ENCODE measurements around the gene GABRB1. TPM values are rescaled to one million over a fixed set of nuclear protein-coding genes. Genes with fewer than 3 reads are reported as not detected.

The GABRB1 gene
- total and polyA plus RNA-seq, 2 experiments from 2014 or later = 2.8 to 5.5 TPM

- no peaks in the 10 kb centered on the region for H3K27me3 ChIP-seq
- no peaks in the 10 kb centered on the region for H3K9me3 ChIP-seq (ENCODE audit: low read depth)
- H3K9me2 ChIP-seq (replicated peaks; ENCODE audit: insufficient read depth) = no peaks in the 10 kb centered on the region
- no peaks in the 10 kb centered on the region for H3K36me3 ChIP-seq (replicated peaks; ENCODE audit: insufficient read depth, low read depth)
- no peak overlapping the region for H2AFZ ChIP-seq
- no peak overlapping the region for H3K4me2 ChIP-seq
- DNase-seq (ENCODE audit: low spot score) = no peak
- no peak overlapping the region for H3K4me3 ChIP-seq
- no peaks in the 10 kb centered on the region for H3K4me1 ChIP-seq (ENCODE audit: insufficient read depth)
- no peaks in the 10 kb centered on the region for H3K79me2 ChIP-seq
- no peak for TF ChIP-seq CTCF (IDR thresholded peaks at IDR 0.05; ENCODE audit: poor library complexity)
- TF ChIP-seq EZH2phosphoT487 (IDR thresholded peaks at IDR 0.05; ENCODE audit: low read depth, severe bottlenecking, unreplicated experiment) = no peak
- no peak for TF ChIP-seq EZH2 (IDR thresholded peaks at IDR 0.05; ENCODE audit: borderline replicate concordance)
- H3K27ac ChIP-seq = no peak overlapping the region
- no peaks in the 10 kb centered on the region for H4K20me1 ChIP-seq (ENCODE audit: insufficient read depth, poor library complexity, severe bottlenecking)
These were observed 277.8 kb downstream of the GABRB1 start for GRCh38 chr4:47309165-47309564.

GRCh38 chr4:47312170-47312569, 280.8 kb downstream of the GABRB1 start:
- 77% methylated on average over 2 of the region's 2 CpGs for WGBS (ENCODE audit: low lambda C conversion rate, missing lambda C conversion rate)
- DNase-seq (ENCODE audit: low spot score) = no peak
- Histone ChIP-seq H3K79me2 (no peaks in the 10 kb centered on the region), H3K9me2 (replicated peaks; ENCODE audit: insufficient read depth) (no peaks in the 10 kb centered on the region), H3K4me3 (no peak overlapping the region), H3K9me3 (ENCODE audit: low read depth) (no peaks in the 10 kb centered on the region), H4K20me1 (ENCODE audit: insufficient read depth, poor library complexity, severe bottlenecking) (no peaks in the 10 kb centered on the region), H3K4me2 (no peak overlapping the region), H3K36me3 (replicated peaks; ENCODE audit: insufficient read depth, low read depth) (no peaks in the 10 kb centered on the region), H3K27me3 (no peaks in the 10 kb centered on the region), H3K4me1 (ENCODE audit: insufficient read depth) (no peaks in the 10 kb centered on the region), H3K27ac (no peak overlapping the region), H2AFZ (no peak overlapping the region)
- no peak for TF ChIP-seq EZH2phosphoT487 (IDR thresholded peaks at IDR 0.05; ENCODE audit: low read depth, severe bottlenecking, unreplicated experiment)
- TF ChIP-seq CTCF (IDR thresholded peaks at IDR 0.05; ENCODE audit: poor library complexity) = no peak
- TF ChIP-seq EZH2 (IDR thresholded peaks at IDR 0.05; ENCODE audit: borderline replicate concordance) = no peak

- Histone ChIP-seq H4K20me1 (ENCODE audit: insufficient read depth, poor library complexity, severe bottlenecking) (no peaks in the 10 kb centered on the region), H3K9me2 (replicated peaks; ENCODE audit: insufficient read depth) (no peaks in the 10 kb centered on the region), H3K79me2 (no peaks in the 10 kb centered on the region), H3K27ac (no peak overlapping the region), H3K4me2 (no peak overlapping the region), H3K4me1 (ENCODE audit: insufficient read depth) (no peaks in the 10 kb centered on the region), H3K4me3 (no peak overlapping the region), H3K36me3 (replicated peaks; ENCODE audit: insufficient read depth, low read depth) (no peaks in the 10 kb centered on the region), H3K27me3 (no peaks in the 10 kb centered on the region), H3K9me3 (ENCODE audit: low read depth) (no peaks in the 10 kb centered on the region), H2AFZ (no peak overlapping the region)
- DNase-seq (ENCODE audit: low spot score) = no peak
- TF ChIP-seq EZH2 (IDR thresholded peaks at IDR 0.05; ENCODE audit: borderline replicate concordance) (no peak), CTCF (IDR thresholded peaks at IDR 0.05; ENCODE audit: poor library complexity) (no peak), EZH2phosphoT487 (IDR thresholded peaks at IDR 0.05; ENCODE audit: low read depth, severe bottlenecking, unreplicated experiment) (no peak)
These were observed 282.0 kb downstream of the GABRB1 start for GRCh38 chr4:47313384-47313783.

GRCh38 chr4:47315346-47315745, 284.0 kb downstream of the GABRB1 start:
- Histone ChIP-seq H3K36me3 (replicated peaks; ENCODE audit: insufficient read depth, low read depth) (no peaks in the 10 kb centered on the region), H3K9me3 (ENCODE audit: low read depth) (no peaks in the 10 kb centered on the region), H4K20me1 (ENCODE audit: insufficient read depth, poor library complexity, severe bottlenecking) (no peaks in the 10 kb centered on the region), H3K27me3 (no peaks in the 10 kb centered on the region), H2AFZ (no peak overlapping the region), H3K9me2 (replicated peaks; ENCODE audit: insufficient read depth) (no peaks in the 10 kb centered on the region), H3K27ac (no peak overlapping the region), H3K4me3 (no peak overlapping the region), H3K79me2 (no peaks in the 10 kb centered on the region), H3K4me2 (no peak overlapping the region), H3K4me1 (ENCODE audit: insufficient read depth) (no peaks in the 10 kb centered on the region)
- TF ChIP-seq EZH2phosphoT487 (IDR thresholded peaks at IDR 0.05; ENCODE audit: low read depth, severe bottlenecking, unreplicated experiment) (no peak), EZH2 (IDR thresholded peaks at IDR 0.05; ENCODE audit: borderline replicate concordance) (no peak), CTCF (IDR thresholded peaks at IDR 0.05; ENCODE audit: poor library complexity) (no peak)
- DNase-seq (ENCODE audit: low spot score) = no peak
